HepG2 (cell line): ENCODE data around the gene CEMP1. TPM values are rescaled to one million over a fixed set of nuclear protein-coding genes. Genes with fewer than 3 reads are reported as not detected.
A peak's percentile ranks its signal among the peaks of the same experiment; 100 is the strongest.

ENCODE experiments used
- FOXK2 ChIP-seq: fragments of 450-650 bp; IDR thresholded peaks from 2 replicates; pipeline ENCODE4 v1.6.1; 2016
- HNF4G ChIP-seq, 2 experiments: sonication (generic) in 1 of 2; formaldehyde crosslinking in 1 of 2; IDR thresholded peaks; 2 replicates each; pipeline versions ENCODE4 v1.4.0 to v1.6.1; 2011 to 2020; ENCODE audit warnings: borderline replicate concordance in 2 of 2, low read depth in 2 of 2, mild to moderate bottlenecking in 2 of 2, low read length in 1 of 2, missing genetic modification reagents in 1 of 2, moderate library complexity in 1 of 2
- ISL2 ChIP-seq: sonication (generic); formaldehyde crosslinking; IDR thresholded peaks from 2 replicates; pipeline ENCODE4 v1.5.0; 2020; ENCODE audit warnings: missing genetic modification reagents
- KDM3A ChIP-seq: IDR thresholded peaks from 2 replicates; pipeline ENCODE4 v1.6.1; 2018; ENCODE audit warnings: low read depth, missing compliant biosample characterization
- LRRFIP1 ChIP-seq: sonication (generic); formaldehyde crosslinking; conservative IDR thresholded peaks from 2 replicates; pipeline ENCODE4 v1.4.0; 2020; ENCODE audit warnings: missing genetic modification reagents
- MED8 ChIP-seq: sonication (generic); formaldehyde crosslinking; IDR thresholded peaks from 2 replicates; pipeline ENCODE4 v1.8.1; 2023; ENCODE audit warnings: mild to moderate bottlenecking, missing genetic modification reagents; ENCODE audit not compliant: insufficient replicate concordance
- PBX2 ChIP-seq: IDR thresholded peaks from 2 replicates; pipeline ENCODE4 v1.6.1; 2016; ENCODE audit warnings: control low read depth
- POLR2A ChIP-seq, 2 experiments: IDR thresholded peaks; 2 replicates each; pipeline ENCODE4 v1.6.1; 2011; ENCODE audit warnings: low read depth in 2 of 2, low read length in 2 of 2, mild to moderate bottlenecking in 1 of 2, moderate library complexity in 1 of 2; ENCODE audit not compliant: insufficient read depth in 1 of 2
- PTBP1 ChIP-seq: fragments of 200-400 bp; formaldehyde crosslinking; IDR thresholded peaks from 2 replicates; pipeline ENCODE4 v1.6.1; 2018; ENCODE audit warnings: low read length, low read depth; ENCODE audit not compliant: poor library complexity, severe bottlenecking
- RFXAP ChIP-seq: sonication (generic); formaldehyde crosslinking; IDR thresholded peaks from 2 replicates; pipeline ENCODE4 v1.4.0; 2020; ENCODE audit warnings: missing genetic modification reagents, borderline replicate concordance
- SIN3A ChIP-seq: IDR thresholded peaks from 2 replicates; pipeline ENCODE4 v1.6.1; 2011; ENCODE audit warnings: low read depth, mild to moderate bottlenecking, control low read depth, low read length, borderline replicate concordance
- ZNF280B ChIP-seq: sonication (generic); formaldehyde crosslinking; IDR thresholded peaks from 2 replicates; pipeline ENCODE4 v1.5.0; 2020; ENCODE audit warnings: missing genetic modification reagents, mild to moderate bottlenecking, borderline replicate concordance
- ZNF598 ChIP-seq: sonication (generic); formaldehyde crosslinking; IDR thresholded peaks from 2 replicates; pipeline ENCODE4 v1.5.1; 2020; ENCODE audit warnings: mild to moderate bottlenecking, missing genetic modification reagents, borderline replicate concordance
- ZNF646 ChIP-seq: sonication (generic); formaldehyde crosslinking; IDR thresholded peaks from 2 replicates; pipeline ENCODE4 v1.9.0; 2021; ENCODE audit warnings: mild to moderate bottlenecking, missing genetic modification reagents
- ZNF691 ChIP-seq: sonication (generic); formaldehyde crosslinking; IDR thresholded peaks from 2 replicates; pipeline ENCODE4 v1.4.0; 2020; ENCODE audit warnings: missing genetic modification reagents, low read depth, mild to moderate bottlenecking, borderline replicate concordance
- ZNF878 ChIP-seq: sonication (generic); formaldehyde crosslinking; IDR thresholded peaks from 2 replicates; pipeline ENCODE4 v1.8.1; 2023; ENCODE audit warnings: mild to moderate bottlenecking, missing genetic modification reagents, moderate library complexity
- polyA plus RNA-seq, 8 experiments: library from polyadenylated mRNA; depleted of rRNA in 3 of 8; stranded (reverse) in 7 of 8; unstranded in 1 of 8; fragments of >200 nt; fragmentation: Illumina TruSeq in 4 of 8; extraction: Trizol in 4 of 8; gene quantifications; 2 replicates each; pipeline versions ENCODE4 v1.2.1 to v1.2.3, GENCODE V29; 2011 to 2016; ENCODE audit warnings: low read depth in 4 of 8, missing spikeins in 1 of 8, mixed read lengths in 1 of 8; ENCODE audit not compliant: insufficient read depth in 1 of 8
- total RNA-seq, 5 experiments: library from RNA; depleted of rRNA; stranded (reverse); fragments of >200 nt; fragmentation: Illumina TruSeq; extraction: Trizol; gene quantifications; 2 replicates each; pipeline ENCODE4 v1.2.3, GENCODE V29; 2016; ENCODE audit warnings: low read depth in 1 of 5

CEMP1 gene
- total and polyA plus RNA-seq, 2 of the 13 experiments (the other 11 are each of a cell fraction or from before 2014, with no cell fraction given): not detected

- TF ChIP-seq ZNF280B (CRISPR knock-in tag) (no peak), LRRFIP1 (CRISPR knock-in tag) (no peak), MED8 (CRISPR knock-in tag) (no peak), KDM3A (CRISPR knock-in tag) (peak; percentile 80; the same call in 1 of the 2 replicates), ISL2 (CRISPR knock-in tag) (peak; percentile 63; the same call in 1 of the 2 replicates), HNF4G (IDR thresholded peaks at IDR 0.05; ENCODE audit: borderline replicate concordance, low read depth, low read length) (peak; percentile 89), HNF4G (CRISPR knock-in tag; IDR thresholded peaks at IDR 0.05; ENCODE audit: borderline replicate concordance, low read depth) (peak; percentile 78; the same call in 1 of the 2 replicates), POLR2A (IDR thresholded peaks at IDR 0.05; ENCODE audit: insufficient read depth in 1 of 2, low read depth in 2 of 2, low read length in 2 of 2) (peak in 1 of 2 experiments; percentile 71; a peak in 2 of 4 replicates), ZNF878 (peak; percentile 76; the same call in 1 of the 2 replicates), FOXK2 (peak; percentile 94), PBX2 (CRISPR knock-in tag) (no peak), SIN3A (peak; percentile 78; the same call in 1 of the 2 replicates), ZNF646 (no peak), PTBP1 (no peak), ZNF598 (CRISPR knock-in tag) (no peak), RFXAP (CRISPR knock-in tag) (peak; percentile 41; the same call in 1 of the 2 replicates), ZNF691 (CRISPR knock-in tag) (peak; percentile 57; the same call in 1 of the 2 replicates)
These were observed 6.8 kb downstream of the CEMP1 start (continued) for GRCh38 chr16:2524339-2524938.
